DOHH2 (cell line): Measurements from ENCODE around the gene DTHD1.

Experiments used
- CTCF ChIP-seq: fragments of 200-600 bp; sonication (generic); IDR thresholded peaks from one replicate; pipeline ENCODE4 v1.5.1; 2014; ENCODE audit warnings: antibody characterized with exemption, mild to moderate bottlenecking, low read depth, low read length; ENCODE audit not compliant: poor library complexity, severe bottlenecking
- EZH2phosphoT487 ChIP-seq: fragments of 200-600 bp; sonication (generic); IDR thresholded peaks from 2 replicates; pipeline ENCODE4 v1.6.1; 2017; ENCODE audit warnings: borderline replicate concordance, mild to moderate bottlenecking, antibody characterized with exemption, low read length, moderate library complexity, mixed read lengths

DNA sequence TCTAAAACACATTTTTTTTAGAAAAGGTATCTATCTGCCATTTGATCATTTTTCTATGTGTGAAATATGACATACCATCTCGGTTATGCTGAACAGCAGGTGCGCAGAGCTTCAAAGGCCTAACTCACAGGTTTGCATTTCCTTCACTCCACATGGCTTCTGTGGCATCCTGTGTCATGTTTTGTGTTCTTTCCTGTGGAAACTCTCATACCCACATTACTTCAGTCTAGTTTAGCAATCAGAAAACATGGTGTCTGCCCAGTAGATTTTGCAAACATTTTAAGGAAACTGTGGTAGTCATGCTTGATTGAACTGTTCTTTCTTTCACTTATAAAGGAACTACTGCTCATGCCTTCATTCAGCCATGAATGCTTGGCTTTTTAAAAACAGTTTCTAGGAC is 25.8 kb upstream of the DTHD1 start:
- TF ChIP-seq CTCF (no peak), EZH2phosphoT487 (no peak)
